Prostate gland (tissue), 2 donors: ENCODE results near the gene IDH3G.

ENCODE experiments used
- POLR2A ChIP-seq: fragments of 450-650 bp; IDR thresholded peaks from one replicate; pipeline ENCODE4 v1.6.1; 2016; ENCODE audit warnings: antibody characterized with exemption, mild to moderate bottlenecking
- POLR2AphosphoS5 ChIP-seq: sonication (generic); formaldehyde crosslinking; IDR thresholded peaks from one replicate; pipeline ENCODE4 v1.6.1; 2017; ENCODE audit warnings: antibody characterized with exemption
- TF ChIP-seq, protein P1 (sequence below), 4 experiments: fragments of 200-600 bp in 2 of 4; fragments of 450-650 bp in 2 of 4; sonication (generic) in 2 of 4; IDR thresholded peaks; 1 replicate in 3 of 4; 2 replicates in 1 of 4; pipeline ENCODE4 v1.5.1; 2016 to 2019; ENCODE audit warnings: antibody characterized with exemption in 4 of 4, mild to moderate bottlenecking in 2 of 4, moderate library complexity in 2 of 4

DNA sequence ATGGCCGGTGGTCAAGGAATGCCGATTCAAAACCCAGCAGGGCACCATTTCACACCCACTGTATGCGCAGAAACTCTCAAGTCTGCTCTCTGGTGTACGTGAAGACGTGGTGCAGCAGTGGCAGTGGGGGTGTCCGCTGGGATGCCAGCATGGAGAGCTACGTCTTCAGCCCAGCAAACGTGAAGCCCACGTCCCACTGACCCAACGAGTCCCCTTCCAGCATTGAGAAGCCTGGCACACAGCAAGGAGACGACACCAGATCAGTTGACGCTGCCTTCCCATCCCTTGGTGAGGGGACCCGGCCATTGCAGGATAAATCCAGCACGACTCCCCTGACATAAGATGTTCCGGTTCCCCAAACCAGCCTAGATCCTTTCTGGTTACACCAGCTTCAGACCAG, 32.3 kb downstream of the IDH3G start:
- TF ChIP-seq, protein P1, sequence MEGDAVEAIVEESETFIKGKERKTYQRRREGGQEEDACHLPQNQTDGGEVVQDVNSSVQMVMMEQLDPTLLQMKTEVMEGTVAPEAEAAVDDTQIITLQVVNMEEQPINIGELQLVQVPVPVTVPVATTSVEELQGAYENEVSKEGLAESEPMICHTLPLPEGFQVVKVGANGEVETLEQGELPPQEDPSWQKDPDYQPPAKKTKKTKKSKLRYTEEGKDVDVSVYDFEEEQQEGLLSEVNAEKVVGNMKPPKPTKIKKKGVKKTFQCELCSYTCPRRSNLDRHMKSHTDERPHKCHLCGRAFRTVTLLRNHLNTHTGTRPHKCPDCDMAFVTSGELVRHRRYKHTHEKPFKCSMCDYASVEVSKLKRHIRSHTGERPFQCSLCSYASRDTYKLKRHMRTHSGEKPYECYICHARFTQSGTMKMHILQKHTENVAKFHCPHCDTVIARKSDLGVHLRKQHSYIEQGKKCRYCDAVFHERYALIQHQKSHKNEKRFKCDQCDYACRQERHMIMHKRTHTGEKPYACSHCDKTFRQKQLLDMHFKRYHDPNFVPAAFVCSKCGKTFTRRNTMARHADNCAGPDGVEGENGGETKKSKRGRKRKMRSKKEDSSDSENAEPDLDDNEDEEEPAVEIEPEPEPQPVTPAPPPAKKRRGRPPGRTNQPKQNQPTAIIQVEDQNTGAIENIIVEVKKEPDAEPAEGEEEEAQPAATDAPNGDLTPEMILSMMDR (IDR thresholded peaks at IDR 0.05): no peak
- no peak for TF ChIP-seq POLR2A
- TF ChIP-seq POLR2AphosphoS5: no peak
